Heart right ventricle (tissue), 16 donors: ENCODE data around the gene ZFP64. TPM values are rescaled to one million over a fixed set of nuclear protein-coding genes. Genes with fewer than 3 reads are reported as not detected.
"Not testable (repeated sequence)": the region's sequence is repeated elsewhere in the genome, so short reads cannot be mapped to it uniquely, and the experiment has no call there.

ENCODE experiments used
- ATAC-seq, 8 donors: fragments of 200-7000 bp; cut with Tn5 transposase; one replicate each; pipeline ENCODE4 v1.9.1; 2020; ENCODE audit warnings: mild to moderate bottlenecking in 8 of 8, moderate library complexity in 8 of 8, moderate number of reproducible peaks in 1 of 8
- DNase-seq, 2 donors: peaks; one replicate each; pipeline ENCODE4 v3.0.0-alpha.2; 2020
- H3K27ac ChIP-seq, 10 donors: fragments of 200-600 bp; sonication (generic) in 2 of 10; one replicate each; pipeline versions ENCODE4 v1.5.0 to v1.8.0; 2020 to 2022; ENCODE audit warnings: mild to moderate bottlenecking in 3 of 10
- H3K27me3 ChIP-seq, 7 donors: fragments of 200-600 bp; one replicate each; pipeline ENCODE4 v1.8.0; 2021 to 2022; ENCODE audit warnings: mild to moderate bottlenecking in 2 of 7
- H3K36me3 ChIP-seq, 9 donors: fragments of 200-600 bp; sonication (generic) in 1 of 9; one replicate each; pipeline versions ENCODE4 v1.5.0 to v1.8.0; 2020 to 2022; ENCODE audit warnings: mild to moderate bottlenecking in 2 of 9
- H3K4me1 ChIP-seq, 9 donors: fragments of 200-600 bp; sonication (generic) in 1 of 9; one replicate each; pipeline versions ENCODE4 v1.5.0 to v1.8.0; 2020 to 2022; ENCODE audit warnings: mild to moderate bottlenecking in 4 of 9
- H3K4me3 ChIP-seq, 10 donors: fragments of 200-600 bp; sonication (generic) in 2 of 10; one replicate each; pipeline versions ENCODE4 v1.5.0 to v1.8.0; 2020 to 2022; ENCODE audit warnings: mild to moderate bottlenecking in 7 of 10, moderate library complexity in 2 of 10
- H3K9me3 ChIP-seq, 11 donors: fragments of 200-600 bp in 10 of 11; sonication (generic) in 2 of 11; one replicate each; pipeline versions ENCODE4 v1.5.0 to v1.8.0; 2013 to 2022; ENCODE audit warnings: mild to moderate bottlenecking in 2 of 11, control low read depth in 1 of 11, moderate library complexity in 1 of 11
- CTCF ChIP-seq, 9 donors: fragments of 200-600 bp; sonication (generic) in 2 of 9; IDR thresholded peaks; one replicate each; pipeline versions ENCODE4 v1.5.0 to v1.8.0; 2021 to 2022; ENCODE audit warnings: antibody characterized with exemption in 9 of 9, mild to moderate bottlenecking in 5 of 9, moderate library complexity in 1 of 9
- WGBS, 2 donors: extraction: QIAGEN DNeasy Blood & Tissue Kit; methylation state at CpG; one replicate each; pipeline ENCODE4 v1.1.7; 2013; ENCODE audit warnings: inconsistent platforms in 1 of 2; 5-methylcytosine and 5-hydroxymethylcytosine counted together
- intact Hi-C, 10 donors: fragments of 100-400 bp; cut with DNase I; formaldehyde crosslinking; loops; one replicate each; pipeline versions ENCODE4 v1.11.1 to v1.14.2; 2022
- polyA plus RNA-seq, 2 donors: library from polyadenylated mRNA; stranded (reverse); fragments of 200-250 nt; gene quantifications; one replicate each; pipeline ENCODE4 v1.2.3, GENCODE V29; 2013
- total RNA-seq, 10 donors: library from RNA; stranded (reverse); fragmentation: NEBNext Ultra II Directional in 3 of 10; extraction: Animal tissue kit (Norgen Biotek cat#: 25700) in 3 of 10; gene quantifications; one replicate each; pipeline versions ENCODE4 v1.2.1 to v1.2.4, GENCODE V29; 2021 to 2023
- donor health status: Arrhythmogenic right ventricular cardiomyopathy.
- donor health status: ischemic (EF 13 %, LVEDD 7.1; RV severe dilation, severe dysfunction).
- donor health status: healthy with polysubstance abuse.
- donor health status: DM: no; HTN: yes; CAD: no.
- donor health status: DM: no; HTN: no; CAD: no.
- donor health status: ischemic (EF 25% LVEDD 6.9; RV normal size, moderate dysfunction).
- donor health status: ischemic (EF 25% LVEDD 5.7; RV mildly dilated, moderate dysfunction).
- donor health status: healthy.
- donor health status: DM: yes; HTN: yes; CAD: no.
- donor health status: Ischemic cardiomyopathy.
- donor health status: ischemic (EF 35%, LVEDD 5.7; RV mildly dilated, moderate dysfunction).
- donor health status: nonischemic (EF 11% LVEDD 7.7; RV severe dilation, severe dysfunction).
- donor health status: DM: yes; HTN: yes; CAD: no.
- donor health status: PGD.
- donor health status: ischemic (EF 29% LVEDD 5.4; RV normal size, mild dysfunction).
- donor health status: nonischemic (EF 23%, LVEDD 6.1; RV moderate dilation, normal function).

The ZFP64 gene
- total and polyA plus RNA-seq, 12 donors = 2.0 to 10.6 (median 8.0) TPM

- Histone ChIP-seq H3K36me3 (peaks cover 0 to 6% (median 0%) of the 10 kb centered on the region in 9 donors), H3K9me3 (peaks cover 0 to 13% (median 0%) of the 10 kb centered on the region in 11 donors), H3K27ac (no peak overlapping the region), H3K27me3 (no peaks in the 10 kb centered on the region), H3K4me1 (peaks cover 0 to 6% (median 0%) of the 10 kb centered on the region in 9 donors), H3K4me3 (no peak overlapping the region)
- intact Hi-C loops = no loop called here
- ATAC-seq (no peak), DNase-seq (no peak)
- 80% methylated on average over 2 of the region's 2 CpGs; no CpG with 5 or more reads in 1 of the 2 donors for WGBS, 2 donors
- no peak for TF ChIP-seq CTCF (IDR thresholded peaks at IDR 0.05)
Measured at GRCh38 chr20:52143277-52143676, 48.3 kb downstream of the ZFP64 start.

- intact Hi-C loops = no loop called here
- Histone ChIP-seq H3K27ac (no peak overlapping the region), H3K36me3 (peaks cover 0 to 4% (median 0%) of the 10 kb centered on the region in 9 donors), H3K27me3 (no peaks in the 10 kb centered on the region), H3K9me3 (peaks cover 0 to 14% (median 0%) of the 10 kb centered on the region in 11 donors), H3K4me1 (peaks cover 0 to 6% (median 0%) of the 10 kb centered on the region in 9 donors), H3K4me3 (no peak overlapping the region)
- 88% methylated on average over 2 of the region's 2 CpGs; no CpG with 5 or more reads in 1 of the 2 donors for WGBS, 2 donors
- DNase-seq = no peak
- ATAC-seq = no peak
- TF ChIP-seq CTCF (IDR thresholded peaks at IDR 0.05) = no peak
Measured at GRCh38 chr20:52142757-52143156, 48.8 kb downstream of the ZFP64 start.

- Histone ChIP-seq H3K36me3 (peaks cover 0 to 4% (median 0%) of the 10 kb centered on the region in 9 donors), H3K4me3 (no peak overlapping the region), H3K9me3 (peaks cover 0 to 21% (median 0%) of the 10 kb centered on the region in 11 donors), H3K27ac (no peak overlapping the region), H3K4me1 (peaks cover 0 to 4% (median 0%) of the 10 kb centered on the region in 9 donors), H3K27me3 (no peaks in the 10 kb centered on the region)
- 94 to 97% methylated on average over 5 of the region's 5 CpGs for WGBS, 2 donors
- ATAC-seq (no peak), DNase-seq (no peak)
- TF ChIP-seq CTCF (IDR thresholded peaks at IDR 0.05) = no peak
- intact Hi-C loops = no loop called here
Measured at GRCh38 chr20:52139986-52140385, 51.6 kb downstream of the ZFP64 start.

DNA sequence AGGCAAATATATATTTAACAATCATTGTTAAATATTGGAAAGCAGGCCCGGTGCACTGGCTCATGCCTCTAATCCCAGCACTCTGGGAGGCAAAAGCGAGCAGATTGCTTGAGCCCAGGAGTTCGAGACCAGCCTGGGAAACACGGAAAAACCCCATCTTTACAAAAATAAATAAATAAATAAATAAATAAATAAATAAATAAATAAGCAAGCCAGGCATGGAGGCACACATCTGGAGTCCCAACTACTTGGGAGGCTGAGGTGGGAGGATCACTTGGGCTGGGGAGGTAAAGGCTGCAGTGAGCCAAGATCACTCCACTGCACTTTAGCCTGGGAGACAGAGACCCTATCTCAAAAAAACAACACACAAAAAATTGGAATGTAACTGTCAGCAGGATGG is 53.7 kb downstream of the ZFP64 start:
- H3K4me1 ChIP-seq = no peaks in the 10 kb centered on the region
- no peak for DNase-seq
- no peak overlapping the region for H3K27ac ChIP-seq
- H3K4me3 ChIP-seq = no peak overlapping the region
- no peak for ATAC-seq
- peaks cover 0 to 21% (median 0%) of the 10 kb centered on the region in 11 donors for H3K9me3 ChIP-seq
- 96% methylated on average over 4 of the region's 4 CpGs for WGBS, 2 donors
- no peaks in the 10 kb centered on the region for H3K27me3 ChIP-seq
- peaks cover 0 to 4% (median 0%) of the 10 kb centered on the region in 9 donors for H3K36me3 ChIP-seq
- intact Hi-C loops = no loop called here
- TF ChIP-seq CTCF (IDR thresholded peaks at IDR 0.05) = no peak

DNA sequence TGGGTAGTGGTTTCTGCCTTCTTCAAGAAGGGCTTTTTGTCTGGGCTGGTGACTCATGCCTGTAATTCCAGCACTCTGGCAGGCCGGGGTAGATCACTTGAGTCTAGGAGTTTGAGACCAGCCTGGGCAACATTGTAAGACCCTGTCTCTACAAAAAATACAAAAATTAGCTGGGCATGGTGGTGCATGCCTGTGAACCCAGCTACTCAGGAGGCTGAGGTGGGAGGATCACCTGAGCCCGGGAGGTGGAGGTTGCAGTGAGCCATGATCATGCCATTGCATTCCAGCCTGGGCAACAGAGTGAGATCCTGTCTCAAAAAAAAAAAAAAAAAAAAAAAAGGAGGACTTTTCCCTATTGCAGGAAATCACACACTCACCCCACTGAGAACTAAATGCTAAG is 57.9 kb downstream of the ZFP64 start:
- H3K4me3 ChIP-seq, H3K27me3 ChIP-seq, DNase-seq, H3K4me1 ChIP-seq, intact Hi-C loops, H3K27ac ChIP-seq, H3K36me3 ChIP-seq, ATAC-seq: not testable (repeated sequence)
- H3K9me3 ChIP-seq = peaks cover 0 to 23% (median 0%) of the 10 kb centered on the region in 11 donors
- WGBS, 2 donors = 94 to 97% methylated on average over 2 of the region's 2 CpGs
